WI38 (cell line): Measurements from ENCODE around the gene MIOX.

ENCODE experiments used
- H3K4me3 ChIP-seq: 2 replicates; pipeline ENCODE4 v1.5.1; 2011; ENCODE audit warnings: low read depth, mild to moderate bottlenecking, control low read depth, low read length
- TF ChIP-seq, protein P1 (sequence below): IDR thresholded peaks from 2 replicates; pipeline ENCODE4 v1.5.1; 2012; ENCODE audit warnings: low read depth, mild to moderate bottlenecking, control low read depth, low read length

MIOX gene

GRCh38 chr22:50446708-50447575 is 39.7 kb upstream of the MIOX start:
- TF ChIP-seq, protein P1, sequence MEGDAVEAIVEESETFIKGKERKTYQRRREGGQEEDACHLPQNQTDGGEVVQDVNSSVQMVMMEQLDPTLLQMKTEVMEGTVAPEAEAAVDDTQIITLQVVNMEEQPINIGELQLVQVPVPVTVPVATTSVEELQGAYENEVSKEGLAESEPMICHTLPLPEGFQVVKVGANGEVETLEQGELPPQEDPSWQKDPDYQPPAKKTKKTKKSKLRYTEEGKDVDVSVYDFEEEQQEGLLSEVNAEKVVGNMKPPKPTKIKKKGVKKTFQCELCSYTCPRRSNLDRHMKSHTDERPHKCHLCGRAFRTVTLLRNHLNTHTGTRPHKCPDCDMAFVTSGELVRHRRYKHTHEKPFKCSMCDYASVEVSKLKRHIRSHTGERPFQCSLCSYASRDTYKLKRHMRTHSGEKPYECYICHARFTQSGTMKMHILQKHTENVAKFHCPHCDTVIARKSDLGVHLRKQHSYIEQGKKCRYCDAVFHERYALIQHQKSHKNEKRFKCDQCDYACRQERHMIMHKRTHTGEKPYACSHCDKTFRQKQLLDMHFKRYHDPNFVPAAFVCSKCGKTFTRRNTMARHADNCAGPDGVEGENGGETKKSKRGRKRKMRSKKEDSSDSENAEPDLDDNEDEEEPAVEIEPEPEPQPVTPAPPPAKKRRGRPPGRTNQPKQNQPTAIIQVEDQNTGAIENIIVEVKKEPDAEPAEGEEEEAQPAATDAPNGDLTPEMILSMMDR, result no peak
- H3K4me3 ChIP-seq, result no peak overlapping the region

GRCh38 chr22:50447576-50448551 is 38.8 kb upstream of the MIOX start:
- TF ChIP-seq, protein P1, result no peak
- no peak overlapping the region for H3K4me3 ChIP-seq

- TF ChIP-seq, protein P1, result no peak
- H3K4me3 ChIP-seq, result no peak overlapping the region
These were observed 34.0 kb upstream of the MIOX start for GRCh38 chr22:50452649-50453048.

DNA sequence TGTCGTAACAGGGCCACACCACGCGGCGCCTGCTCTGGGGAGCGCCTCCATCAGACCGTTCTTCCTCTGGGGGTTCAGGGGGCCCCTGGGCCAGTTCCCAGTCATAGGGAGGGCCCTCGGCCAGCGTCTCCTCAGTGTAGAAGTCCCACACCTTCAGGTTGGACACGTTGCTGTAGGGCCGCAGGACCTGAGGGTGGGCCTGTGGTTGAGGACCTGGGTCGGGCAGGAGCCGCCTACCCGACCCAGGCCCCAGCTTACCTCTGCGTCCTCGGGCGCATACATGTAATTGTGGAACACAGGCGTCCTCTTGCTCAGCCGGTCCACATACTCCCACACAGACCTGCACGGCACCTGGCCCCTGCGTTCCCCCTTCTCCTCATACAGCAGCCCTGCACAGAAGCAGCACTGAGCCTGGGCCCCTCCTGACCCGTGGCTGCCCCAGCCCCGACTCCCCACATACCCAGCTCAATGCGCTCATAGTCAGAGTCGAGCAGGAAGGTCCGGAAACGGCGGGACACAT is 32.0 kb upstream of the MIOX start:
- TF ChIP-seq, protein P1, result no peak
- no peak overlapping the region for H3K4me3 ChIP-seq

DNA sequence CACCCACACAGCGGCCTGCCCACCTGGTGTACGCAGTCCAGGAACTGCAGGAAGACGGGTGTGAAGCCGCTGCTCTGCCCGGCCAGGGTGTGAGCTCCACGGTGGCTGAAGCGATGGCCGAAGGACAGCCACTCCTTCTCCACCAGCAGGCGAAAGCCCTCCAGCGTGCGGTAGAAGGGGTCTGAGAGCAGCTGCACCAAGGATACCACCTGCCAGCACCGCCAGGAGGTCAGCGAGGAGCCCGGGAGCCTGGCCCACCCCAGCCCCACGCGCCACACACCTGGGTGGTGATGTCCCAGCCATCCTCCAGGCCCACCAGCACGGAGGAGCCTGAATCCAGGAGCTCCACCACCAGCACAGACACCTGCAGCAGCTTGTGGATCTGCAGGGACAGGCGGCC is 31.5 kb upstream of the MIOX start:
- TF ChIP-seq, protein P1, result no peak
- no peak overlapping the region for H3K4me3 ChIP-seq

DNA sequence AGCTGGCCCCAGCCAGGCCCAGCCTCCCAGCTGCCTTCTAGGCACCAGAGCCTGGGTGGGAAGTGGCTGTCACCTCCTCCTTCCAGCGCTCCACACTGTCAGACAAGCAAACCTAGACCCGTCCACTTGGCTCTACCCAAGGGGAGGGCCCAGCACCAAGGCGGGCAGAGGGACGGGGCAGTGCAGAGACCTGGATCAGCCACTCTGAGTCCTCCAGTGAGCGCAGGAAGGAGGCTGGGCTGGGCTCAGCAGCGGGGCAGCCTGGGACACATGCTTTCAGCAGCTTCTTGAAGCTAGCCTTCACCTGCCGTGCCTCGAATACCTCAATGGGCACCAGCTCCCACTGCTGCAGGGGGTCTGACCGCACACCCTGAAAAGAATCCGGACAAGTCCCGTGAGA is 30.6 kb upstream of the MIOX start:
- TF ChIP-seq, protein P1, result no peak
- H3K4me3 ChIP-seq, result no peak overlapping the region
